A673 (cell line): ENCODE measurements around the gene ZNF684. TPM values are rescaled to one million over a fixed set of nuclear protein-coding genes. Genes with fewer than 3 reads are reported as not detected.

Experiments
- BruUV-seq: library from RNA; stranded (reverse); fragments of 400-500 nt; replicated peaks from 2 replicates; lab custom pipeline; 2021; lab: Mats Ljungman, UMichigan
- CTCF ChIA-PET: fragments of 300-600 bp; sonication (Branson Sonifier 250); formaldehyde crosslinking; loops from one replicate; lab custom pipeline; 2022; ENCODE audit warnings: antibody characterized with exemption; lab: Charles Lee
- POLR2A ChIA-PET: fragments of 300-600 bp; sonication (Branson Sonifier 250); formaldehyde crosslinking; loops from one replicate; lab custom pipeline; 2022; ENCODE audit warnings: antibody characterized with exemption; ENCODE audit not compliant: low non-redundant PET; lab: Charles Lee
- DNase-seq: peaks from one replicate; pipeline ENCODE4 v3.0.0-alpha.2; 2015; ENCODE audit warnings: low spot score
- H3K27ac ChIP-seq: fragments of 200-600 bp; sonication (generic); 2 replicates; pipeline ENCODE4 v1.5.1; 2016; ENCODE audit warnings: mixed run types, low read depth, mild to moderate bottlenecking, mixed read lengths, antibody characterized with exemption, low read length; ENCODE audit not compliant: poor library complexity, severe bottlenecking
- H3K27me3 ChIP-seq: fragments of 200-600 bp; sonication (generic); replicated peaks from 2 replicates; pipeline ENCODE4 v1.6.1; 2017; ENCODE audit warnings: mixed run types, low read depth, mild to moderate bottlenecking, mixed read lengths, antibody characterized with exemption, low read length; ENCODE audit not compliant: insufficient read depth, poor library complexity
- H3K36me3 ChIP-seq: fragments of 200-600 bp; sonication (generic); 2 replicates; pipeline ENCODE4 v1.6.1; 2016; ENCODE audit warnings: mixed run types, mild to moderate bottlenecking, mixed read lengths, antibody characterized with exemption, low read length; ENCODE audit not compliant: insufficient read depth, poor library complexity, severe bottlenecking
- H3K4me1 ChIP-seq: fragments of 200-600 bp; sonication (generic); 2 replicates; pipeline ENCODE4 v1.6.1; 2017; ENCODE audit warnings: mixed run types, mild to moderate bottlenecking, mixed read lengths, antibody characterized with exemption, low read length; ENCODE audit not compliant: insufficient read depth, poor library complexity, severe bottlenecking
- H3K4me3 ChIP-seq: fragments of 200-600 bp; sonication (generic); 2 replicates; pipeline ENCODE4 v1.5.1; 2016; ENCODE audit warnings: low read depth, mixed run types, mild to moderate bottlenecking, mixed read lengths, low read length; ENCODE audit not compliant: poor library complexity, severe bottlenecking
- H3K9me3 ChIP-seq: fragments of 200-600 bp; sonication (generic); 2 replicates; pipeline ENCODE4 v1.6.1; 2016; ENCODE audit warnings: mixed run types, low read depth, mild to moderate bottlenecking, mixed read lengths, antibody characterized with exemption, low read length; ENCODE audit not compliant: poor library complexity, severe bottlenecking
- EZH2 ChIP-seq: fragments of 200-600 bp; sonication (generic); IDR thresholded peaks from 2 replicates; pipeline ENCODE4 v1.6.1; 2017; ENCODE audit warnings: borderline replicate concordance, low read depth, mild to moderate bottlenecking, mixed read lengths, antibody characterized with exemption, low read length; ENCODE audit not compliant: poor library complexity, severe bottlenecking
- intact Hi-C: fragments of 100-400 bp; cut with micrococcal nuclease; formaldehyde crosslinking; loops from one replicate; pipeline ENCODE4 v1.10.0; 2022; ENCODE audit not compliant: unreplicated experiment
- total RNA-seq: library from RNA; stranded (reverse); gene quantifications from 2 replicates; pipeline ENCODE4 v1.2.3, GENCODE V29; 2021
- TF ChIP-seq, protein P1 (sequence below): fragments of 300-800, 200-600 bp; sonication (generic); conservative IDR thresholded peaks from 2 replicates; pipeline ENCODE4 v1.5.1; 2017; ENCODE audit warnings: low read depth, mild to moderate bottlenecking, antibody characterized with exemption, low read length, moderate library complexity, mixed read lengths

Gene ZNF684
- total RNA-seq, 1 experiment from 2014 or later = 11.3 TPM

DNA sequence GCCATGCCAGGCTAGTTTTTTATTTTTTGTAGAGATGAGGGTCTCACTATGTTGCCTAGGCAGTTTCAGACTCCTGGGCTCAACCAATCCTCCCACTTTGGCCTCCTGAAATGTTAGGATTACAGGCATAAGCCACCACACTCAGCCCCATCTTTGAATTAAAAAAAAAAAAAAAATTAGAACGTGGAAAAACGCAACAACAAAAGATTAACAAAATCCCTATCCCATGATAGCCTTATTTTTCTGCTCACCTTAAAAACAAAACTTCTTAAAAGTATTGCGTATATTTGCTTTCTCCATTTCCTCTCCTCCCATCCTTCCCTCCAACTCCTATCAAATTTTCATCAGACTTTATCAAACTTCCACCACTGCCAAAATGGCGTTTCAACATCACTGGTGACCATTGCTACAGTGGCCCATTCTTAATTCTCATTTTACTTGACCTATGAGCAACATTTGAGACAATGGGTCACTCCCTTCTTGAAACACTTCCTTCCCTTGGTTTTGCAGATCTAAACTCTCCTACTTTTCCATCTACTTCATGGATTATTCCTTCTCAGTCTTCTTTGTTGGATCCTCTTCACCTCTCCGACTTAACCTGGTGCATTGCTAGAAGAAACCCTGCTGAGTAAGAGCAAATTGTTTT lies 579 bp upstream of the ZNF684 start:
- CTCF ChIA-PET = no interaction called here
- peaks cover 12% of the 10 kb centered on the region for H3K4me1 ChIP-seq
- POLR2A ChIA-PET = interaction anchor here (0.7 to 0.9 kb wide), 2 partner anchors 81 to 421 kb away, joined by 3 to 4 read pairs; partner anchors contain the start of gene ZFP69B
- no peak for DNase-seq
- intact Hi-C loops = no loop called here
- H3K27ac ChIP-seq = peak overlapping the region; percentile 70
- peak overlapping the region; percentile 62 for H3K4me3 ChIP-seq
- peaks cover 5% of the 10 kb centered on the region for H3K9me3 ChIP-seq
- TF ChIP-seq, protein P1, sequence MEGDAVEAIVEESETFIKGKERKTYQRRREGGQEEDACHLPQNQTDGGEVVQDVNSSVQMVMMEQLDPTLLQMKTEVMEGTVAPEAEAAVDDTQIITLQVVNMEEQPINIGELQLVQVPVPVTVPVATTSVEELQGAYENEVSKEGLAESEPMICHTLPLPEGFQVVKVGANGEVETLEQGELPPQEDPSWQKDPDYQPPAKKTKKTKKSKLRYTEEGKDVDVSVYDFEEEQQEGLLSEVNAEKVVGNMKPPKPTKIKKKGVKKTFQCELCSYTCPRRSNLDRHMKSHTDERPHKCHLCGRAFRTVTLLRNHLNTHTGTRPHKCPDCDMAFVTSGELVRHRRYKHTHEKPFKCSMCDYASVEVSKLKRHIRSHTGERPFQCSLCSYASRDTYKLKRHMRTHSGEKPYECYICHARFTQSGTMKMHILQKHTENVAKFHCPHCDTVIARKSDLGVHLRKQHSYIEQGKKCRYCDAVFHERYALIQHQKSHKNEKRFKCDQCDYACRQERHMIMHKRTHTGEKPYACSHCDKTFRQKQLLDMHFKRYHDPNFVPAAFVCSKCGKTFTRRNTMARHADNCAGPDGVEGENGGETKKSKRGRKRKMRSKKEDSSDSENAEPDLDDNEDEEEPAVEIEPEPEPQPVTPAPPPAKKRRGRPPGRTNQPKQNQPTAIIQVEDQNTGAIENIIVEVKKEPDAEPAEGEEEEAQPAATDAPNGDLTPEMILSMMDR = no peak
- TF ChIP-seq EZH2 = no peak
- H3K27me3 ChIP-seq = no peaks in the 10 kb centered on the region
- H3K36me3 ChIP-seq = no peaks in the 10 kb centered on the region
- BruUV-seq = TSS peak; percentile 99

DNA sequence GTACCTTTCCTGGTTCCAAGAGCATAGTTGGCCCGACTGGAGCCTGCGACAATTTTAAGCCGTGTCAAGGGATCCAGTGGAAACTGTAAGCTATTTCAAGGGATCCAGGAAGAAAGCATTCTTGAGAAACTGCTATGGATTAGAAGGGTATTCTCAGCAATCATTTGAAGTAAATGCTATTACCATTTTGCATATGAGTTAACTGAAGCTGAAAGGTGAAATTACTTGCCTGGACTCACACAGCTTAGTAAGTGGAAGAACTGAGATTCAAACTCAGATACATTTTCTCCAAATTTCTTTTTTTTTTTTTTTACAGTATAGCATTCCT lies 589 bp downstream of the ZNF684 start:
- peaks cover 12% of the 10 kb centered on the region for H3K4me1 ChIP-seq
- H3K36me3 ChIP-seq = no peaks in the 10 kb centered on the region
- peak; percentile 27 for DNase-seq
- no peaks in the 10 kb centered on the region for H3K9me3 ChIP-seq
- BruUV-seq = no TSS peak
- intact Hi-C loops = no loop called here
- POLR2A ChIA-PET = interaction anchor here (0.6 kb wide), 2 partner anchors 81 to 158 kb away, joined by 3 to 6 read pairs; partner anchors contain the start of gene SMAP2
- H3K27me3 ChIP-seq = no peaks in the 10 kb centered on the region
- peak overlapping the region; percentile 62 for H3K4me3 ChIP-seq
- peak overlapping the region; percentile 70 for H3K27ac ChIP-seq
- CTCF ChIA-PET = interaction anchor here (0.6 to 1.4 kb wide), 3 partner anchors 10 to 142 kb away, joined by 3 to 5 read pairs (median 3); no protein-coding TSS in a partner anchor
- TF ChIP-seq, protein P1 = no peak
- no peak for TF ChIP-seq EZH2

DNA sequence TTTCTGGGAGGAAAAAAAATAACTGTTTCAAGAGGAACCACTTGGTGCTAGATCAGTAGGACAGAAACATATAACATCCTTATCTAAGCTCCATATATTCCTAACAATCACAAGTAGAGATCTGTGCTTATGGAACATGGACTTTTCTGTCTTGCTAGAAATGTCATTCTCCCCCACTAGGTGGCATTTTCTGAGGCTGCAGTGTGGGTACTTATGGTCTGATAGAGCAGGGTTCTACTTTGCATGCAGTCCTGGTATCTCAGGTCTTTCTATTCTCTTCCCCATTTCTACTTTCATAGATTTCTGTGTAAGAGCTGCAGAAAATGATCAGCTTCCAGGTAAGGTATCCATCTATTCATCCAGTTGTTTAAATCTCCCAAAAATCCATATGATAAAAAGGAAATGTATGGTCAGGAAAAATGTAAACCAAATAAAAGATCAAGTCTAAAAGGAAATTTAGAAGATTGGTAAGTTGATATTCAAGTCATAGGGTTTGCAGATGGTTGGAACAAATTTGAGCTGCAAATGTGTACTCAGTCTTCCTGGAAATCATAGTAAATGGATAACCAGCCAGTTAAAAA lies 1.5 kb downstream of the ZNF684 start:
- peak overlapping the region; percentile 70 for H3K27ac ChIP-seq
- POLR2A ChIA-PET = interaction anchor here (0.6 kb wide), 1 partner anchor 80 kb away, joined by 3 read pairs; no protein-coding TSS in a partner anchor
- no peaks in the 10 kb centered on the region for H3K27me3 ChIP-seq
- TF ChIP-seq, protein P1 = peak; percentile 80
- no peak for TF ChIP-seq EZH2
- CTCF ChIA-PET = interaction anchor here (0.5 to 1.4 kb wide), 4 partner anchors 9 to 417 kb away, joined by 3 to 6 read pairs (median 4); no protein-coding TSS in a partner anchor
- intact Hi-C loops = no loop called here
- H3K4me1 ChIP-seq = peaks cover 12% of the 10 kb centered on the region
- BruUV-seq = no TSS peak
- no peaks in the 10 kb centered on the region for H3K9me3 ChIP-seq
- no peaks in the 10 kb centered on the region for H3K36me3 ChIP-seq
- H3K4me3 ChIP-seq = peak overlapping the region; percentile 62
- peak; percentile 79 for DNase-seq
